PFSK-1 (cell line): ENCODE data around the gene EFEMP1.

Experiments used
- FOXP2 ChIP-seq: optimal IDR thresholded peaks from 2 replicates; pipeline ENCODE3; 2011; ENCODE audit warnings: borderline replicate concordance, control low read depth, inconsistent platforms; ENCODE audit not compliant: insufficient read depth; ENCODE audit errors: extremely low read length, extremely low read depth
- POLR2AphosphoS5 ChIP-seq: IDR thresholded peaks from 2 replicates; pipeline ENCODE4 v1.6.1; 2012; ENCODE audit warnings: low read depth, mild to moderate bottlenecking, control low read depth, low read length, moderate library complexity
- REST ChIP-seq, 2 experiments: IDR thresholded peaks; 2 replicates each; pipeline versions ENCODE4 v1.6.1 to v1.8.0; 2011 to 2012; ENCODE audit warnings: low read depth in 2 of 2, low read length in 2 of 2, control low read depth in 1 of 2, inconsistent platforms in 1 of 2, mild to moderate bottlenecking in 1 of 2, moderate library complexity in 1 of 2; ENCODE audit not compliant: insufficient read depth in 1 of 2
- SIN3A ChIP-seq: IDR thresholded peaks from 2 replicates; pipeline ENCODE4 v1.6.1; 2012; ENCODE audit warnings: mild to moderate bottlenecking, low read length, moderate library complexity, borderline replicate concordance; ENCODE audit not compliant: insufficient read depth
- TAF1 ChIP-seq: IDR thresholded peaks from 2 replicates; pipeline ENCODE4 v1.6.1; 2012; ENCODE audit warnings: low read length, control low read depth, borderline replicate concordance; ENCODE audit not compliant: insufficient read depth

GRCh38 chr2:55837073-55837472, 86.5 kb downstream of the EFEMP1 start:
- TF ChIP-seq POLR2AphosphoS5 (no peak), SIN3A (no peak), TAF1 (no peak), REST (IDR thresholded peaks at IDR 0.05; ENCODE audit: insufficient read depth in 1 of 2, low read depth in 2 of 2, low read length in 2 of 2) (no peak), FOXP2 (no peak)
